HG02870 (cell line): ENCODE measurements around the gene DZANK1.
"Not testable (repeated sequence)": the region's sequence is repeated elsewhere in the genome, so short reads cannot be mapped to it uniquely, and the experiment has no call there.

Experiments
- ATAC-seq: cut with Tn5 transposase; IDR thresholded peaks from one replicate; pipeline ENCODE4 v1.9.1; 2021; ENCODE audit warnings: mild to moderate bottlenecking, moderate library complexity; ENCODE audit not compliant: unreplicated experiment

DZANK1 gene

DNA sequence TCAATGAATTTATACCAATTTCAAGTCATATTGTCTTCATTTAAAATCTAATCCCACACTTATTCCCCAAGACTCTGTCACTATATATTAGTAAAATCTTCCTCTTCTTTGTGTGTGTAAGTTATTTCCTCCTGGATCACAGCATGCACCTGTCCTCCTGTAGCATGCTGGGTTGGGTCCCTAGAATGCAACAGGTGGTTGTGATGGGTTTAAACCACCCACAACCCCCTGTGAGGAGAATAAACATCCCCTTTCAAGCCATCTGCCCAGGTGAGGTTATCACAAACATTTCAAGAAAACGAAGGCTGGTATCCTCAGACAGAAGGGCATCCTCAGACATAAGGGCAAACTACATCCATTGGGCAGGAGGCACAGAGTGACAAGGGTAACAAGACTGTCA lies 26.4 kb downstream of the DZANK1 start:
- ATAC-seq: no peak

DNA sequence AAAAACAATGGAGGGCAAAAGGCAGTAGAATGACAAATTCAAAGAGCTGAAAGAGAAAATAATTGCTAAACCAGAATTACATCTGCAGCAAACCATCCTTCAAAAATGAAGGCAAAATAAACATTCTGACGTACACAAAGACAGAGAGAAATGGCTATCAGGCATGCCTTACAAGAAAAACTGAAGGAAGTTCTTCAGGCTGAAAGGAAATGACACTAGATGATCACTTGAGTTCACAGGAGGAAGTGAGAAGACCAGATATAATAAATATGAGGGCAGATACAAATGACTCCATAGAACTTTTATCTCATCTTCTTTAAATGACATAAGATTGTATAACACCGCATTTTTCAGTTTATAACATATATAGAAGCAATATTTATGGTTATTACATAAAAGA lies 30.0 kb downstream of the DZANK1 start:
- no peak for ATAC-seq

DNA sequence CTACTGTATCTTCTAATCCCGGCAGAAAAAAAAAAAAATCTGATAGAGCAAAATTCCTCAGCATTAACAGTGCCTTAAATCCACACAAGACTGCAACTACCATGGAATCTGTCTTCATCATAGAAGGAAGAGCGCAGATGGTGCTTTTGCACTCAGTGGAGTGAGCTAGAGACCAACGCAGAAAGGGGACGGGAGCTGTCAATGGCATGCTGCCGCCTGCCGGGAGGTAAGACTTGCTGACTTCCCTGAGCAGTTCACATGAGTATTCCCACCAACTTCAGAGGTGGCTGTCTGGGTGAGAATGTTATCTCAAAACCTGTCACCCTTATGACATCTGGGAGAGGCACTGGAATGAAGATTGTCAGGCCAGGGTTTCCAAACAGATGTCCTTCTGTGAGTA lies 35.6 kb downstream of the DZANK1 start:
- ATAC-seq: no peak

DNA sequence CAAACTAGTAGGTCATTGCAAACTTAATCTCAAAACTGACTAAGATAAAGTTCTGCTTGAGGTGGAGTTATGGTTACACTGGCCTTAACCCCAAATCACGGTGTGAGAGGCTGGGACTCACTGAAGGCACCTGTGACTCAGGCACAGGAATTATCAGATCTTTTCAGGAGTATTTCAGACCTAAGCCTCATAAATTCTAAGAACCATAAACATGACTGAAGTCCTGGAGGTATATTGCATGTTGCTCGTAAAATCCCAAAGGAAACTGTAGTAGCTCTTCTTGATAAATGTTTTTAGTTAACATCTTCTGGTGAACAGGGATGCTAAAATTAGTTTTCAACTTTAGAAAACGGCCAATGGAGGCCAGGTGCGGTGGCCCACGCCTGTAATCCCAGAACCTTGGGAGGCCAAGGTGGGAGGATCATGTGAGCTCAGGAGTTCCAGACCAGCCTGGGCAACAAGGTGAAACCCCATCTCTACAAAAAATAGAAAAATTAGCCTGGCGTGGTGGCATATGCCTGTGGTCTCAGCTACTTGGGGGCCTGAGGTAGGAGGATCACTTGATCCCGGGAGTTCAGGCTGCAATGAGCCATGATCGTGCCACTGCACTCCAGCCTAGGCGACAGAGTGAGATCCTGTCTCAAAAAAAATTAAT lies 36.5 kb downstream of the DZANK1 start:
- ATAC-seq: no peak

DNA sequence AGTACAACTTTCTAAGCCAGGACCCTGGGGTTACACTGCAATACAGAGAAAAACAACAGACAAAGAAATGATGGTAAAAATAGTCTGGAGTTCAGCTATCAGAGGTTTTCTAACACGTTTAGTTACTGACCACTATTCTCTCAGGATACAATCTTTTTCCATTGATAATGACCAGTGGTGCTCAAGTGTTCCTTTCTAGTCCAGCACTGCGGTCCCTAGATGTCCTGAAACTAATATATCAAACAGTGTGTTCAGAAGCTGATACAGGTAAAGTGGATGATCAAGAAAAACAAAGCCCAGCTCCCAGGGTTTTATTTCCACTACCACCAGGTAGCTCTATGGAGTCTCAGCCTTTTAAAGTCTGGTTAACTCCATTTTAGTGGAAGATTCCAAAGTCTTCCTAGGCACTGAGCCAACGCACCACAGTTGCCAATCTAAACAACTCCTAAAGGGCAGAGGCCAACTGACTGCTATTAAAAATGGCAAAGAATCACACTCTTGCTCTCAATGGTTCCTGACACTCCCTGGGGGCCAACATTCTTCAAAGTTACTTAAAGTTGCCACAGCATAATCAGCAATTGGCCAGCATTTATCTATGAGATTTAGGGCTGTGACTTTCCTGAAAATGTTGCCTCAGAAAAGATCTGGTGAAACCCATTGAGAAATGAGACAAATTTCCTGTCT lies 38.2 kb downstream of the DZANK1 start:
- no peak for ATAC-seq

DNA sequence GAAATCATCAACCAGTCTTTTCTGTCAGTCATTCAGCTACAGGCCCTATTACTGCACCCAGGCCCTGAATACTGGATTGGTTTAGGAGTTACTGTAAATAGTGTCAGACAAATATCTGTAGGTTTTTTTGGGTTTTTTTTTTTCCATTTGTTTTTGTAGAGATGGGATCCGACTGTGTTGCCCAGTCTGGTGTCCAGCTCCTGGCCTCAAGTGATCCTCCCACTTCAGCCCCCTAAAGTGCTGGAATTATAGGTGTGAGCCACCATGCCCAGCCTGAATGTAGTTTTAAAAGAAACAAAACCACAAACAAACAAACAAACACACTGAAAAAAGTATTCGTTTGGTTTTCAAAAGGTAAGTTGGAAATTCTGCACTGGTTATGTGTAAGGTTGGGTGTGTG lies 39.6 kb downstream of the DZANK1 start:
- ATAC-seq: no peak

DNA sequence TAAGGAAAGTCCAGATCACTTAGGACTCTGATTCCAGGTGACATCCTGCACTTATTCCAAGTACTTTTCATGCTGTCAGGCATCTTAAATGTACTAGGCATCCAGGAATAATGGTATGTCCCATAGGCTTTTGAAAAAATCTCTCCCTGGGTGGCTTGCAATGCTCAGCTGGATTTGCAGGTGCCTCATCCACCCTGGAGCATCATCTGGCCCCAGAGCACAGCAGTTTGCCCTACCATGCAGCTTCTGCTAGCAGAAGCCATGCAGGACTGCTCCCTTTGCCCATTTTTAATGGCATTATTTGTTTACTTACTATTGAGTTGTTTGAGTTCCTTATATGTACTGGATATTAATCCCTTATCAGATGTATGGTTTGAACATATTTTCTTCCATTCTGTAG lies 45.2 kb downstream of the DZANK1 start:
- no peak for ATAC-seq

DNA sequence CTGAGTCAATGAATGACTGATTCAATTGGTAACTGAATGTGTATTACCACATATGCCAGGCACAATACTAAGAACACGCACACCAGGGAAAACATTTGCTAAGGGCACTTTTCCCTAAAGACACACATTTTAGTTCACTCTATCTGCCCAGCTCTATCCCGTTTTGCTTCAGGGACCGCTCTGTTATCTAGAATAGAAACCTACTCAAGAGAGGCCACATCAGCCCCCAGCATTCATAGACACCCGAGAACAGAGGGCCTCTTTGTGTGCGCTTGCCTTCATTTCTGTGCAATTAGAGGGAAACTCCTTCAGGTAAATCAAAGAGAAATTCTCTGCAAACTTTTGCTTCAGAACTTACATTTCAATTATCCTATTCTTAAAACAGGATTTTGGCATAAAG lies 50.3 kb downstream of the DZANK1 start:
- ATAC-seq: no peak

DNA sequence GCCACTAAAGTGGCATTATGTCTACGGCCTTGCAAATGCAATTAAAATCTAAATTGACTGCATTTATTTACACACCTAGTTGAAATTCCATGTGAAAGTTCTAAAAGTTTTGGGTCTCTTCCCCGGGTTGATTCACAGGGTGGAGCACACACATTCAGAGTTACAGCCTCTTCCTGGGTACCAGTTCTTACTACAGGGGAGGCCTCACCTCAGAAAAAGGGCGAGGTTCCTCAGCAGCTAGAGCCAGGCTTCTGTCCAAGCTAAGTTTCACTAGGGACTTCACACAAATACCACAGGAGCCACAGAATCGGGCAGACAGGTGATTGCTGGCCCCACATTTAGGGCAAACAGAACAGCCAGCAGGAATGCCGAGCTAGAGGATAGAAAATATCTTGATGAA lies 52.7 kb downstream of the DZANK1 start:
- no peak for ATAC-seq

DNA sequence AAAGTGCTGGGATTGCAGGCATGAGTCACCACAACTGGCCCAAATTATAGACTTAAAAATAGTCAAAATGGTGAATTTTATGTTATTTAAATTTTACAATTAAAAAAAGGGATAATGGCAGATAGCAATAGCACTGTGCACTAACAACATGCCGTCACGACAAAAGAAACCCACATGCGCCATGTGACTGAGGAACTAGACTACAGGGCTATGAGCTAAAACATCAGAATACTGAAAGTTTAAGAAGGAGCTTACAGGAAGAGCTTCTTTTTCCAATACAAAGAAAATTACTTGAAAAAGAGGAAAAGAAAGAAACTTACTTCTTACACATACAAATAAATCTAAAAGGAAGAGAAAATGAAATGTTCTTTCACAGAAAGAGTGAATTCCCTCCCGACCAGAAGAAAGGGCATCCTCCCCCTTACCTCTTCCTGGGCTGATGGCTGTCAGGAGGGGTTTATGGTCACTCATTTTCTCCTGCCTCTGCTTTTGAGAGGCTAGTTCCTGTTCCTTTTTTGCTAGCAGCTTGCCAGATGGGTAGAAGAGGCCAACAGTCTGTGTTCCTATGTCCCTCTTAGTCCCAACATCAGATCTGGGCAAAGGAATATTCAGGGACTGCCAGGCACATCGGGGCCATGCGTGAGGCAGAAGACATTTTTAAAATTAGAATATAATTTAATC lies 54.5 kb downstream of the DZANK1 start:
- peak; percentile 44 for ATAC-seq

DNA sequence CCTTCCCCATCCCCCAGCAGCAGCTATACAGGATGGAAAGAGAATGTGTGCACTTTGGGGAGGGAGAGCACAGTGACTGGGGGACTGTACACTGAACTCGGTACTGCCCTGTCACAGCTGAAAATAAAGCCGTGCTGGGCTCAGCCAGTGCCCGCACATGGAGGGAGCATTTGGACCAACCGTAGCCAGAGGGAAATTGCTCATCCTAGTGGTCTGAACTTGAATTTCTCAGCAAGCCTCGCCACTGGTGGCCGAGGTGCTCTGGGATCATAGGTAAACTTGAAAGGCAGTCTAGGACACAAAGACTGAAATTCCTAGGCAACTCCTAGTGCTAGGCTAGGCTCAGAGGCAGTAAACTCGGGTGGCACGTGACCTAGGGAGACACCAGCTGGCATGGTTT lies 61.0 kb downstream of the DZANK1 start:
- no peak for ATAC-seq

DNA sequence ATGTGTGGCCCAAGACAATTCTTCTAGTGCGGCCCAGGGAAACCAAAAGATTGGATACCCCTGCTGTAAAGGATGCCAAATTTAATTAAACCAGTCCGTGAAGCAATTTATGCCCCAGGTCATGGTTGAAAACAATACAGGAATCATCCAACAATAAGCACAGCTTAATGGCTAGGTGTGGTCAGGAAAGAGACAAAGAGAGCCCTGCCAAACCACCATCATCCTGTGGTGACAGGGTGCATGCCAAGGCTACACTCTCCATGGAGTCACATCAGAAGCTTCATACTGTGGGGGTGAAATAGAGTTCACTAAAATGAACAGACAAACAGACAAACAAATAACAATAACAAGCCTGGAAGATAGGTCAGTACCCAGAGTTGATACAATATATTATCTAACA lies 62.7 kb downstream of the DZANK1 start:
- ATAC-seq: no peak

DNA sequence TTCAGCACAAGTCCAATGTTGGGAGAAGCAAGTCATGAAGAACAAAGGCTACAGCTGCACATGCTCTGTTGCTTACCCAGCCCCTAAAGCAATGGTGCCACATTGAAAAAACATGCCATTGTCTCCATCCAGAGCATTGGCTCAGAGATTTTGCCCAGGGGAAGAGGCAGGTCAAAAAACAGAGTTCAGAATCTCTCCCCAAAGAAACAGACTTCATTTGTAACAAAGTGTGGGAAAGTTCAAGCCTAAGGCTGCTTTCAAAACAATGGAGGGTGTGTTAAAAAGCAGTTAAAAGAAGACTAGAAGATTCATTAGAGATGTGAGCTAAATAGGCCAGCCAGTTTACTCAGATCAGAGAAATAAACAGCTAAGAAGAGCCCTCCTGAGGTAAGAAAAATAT lies 63.6 kb downstream of the DZANK1 start:
- no peak for ATAC-seq

DNA sequence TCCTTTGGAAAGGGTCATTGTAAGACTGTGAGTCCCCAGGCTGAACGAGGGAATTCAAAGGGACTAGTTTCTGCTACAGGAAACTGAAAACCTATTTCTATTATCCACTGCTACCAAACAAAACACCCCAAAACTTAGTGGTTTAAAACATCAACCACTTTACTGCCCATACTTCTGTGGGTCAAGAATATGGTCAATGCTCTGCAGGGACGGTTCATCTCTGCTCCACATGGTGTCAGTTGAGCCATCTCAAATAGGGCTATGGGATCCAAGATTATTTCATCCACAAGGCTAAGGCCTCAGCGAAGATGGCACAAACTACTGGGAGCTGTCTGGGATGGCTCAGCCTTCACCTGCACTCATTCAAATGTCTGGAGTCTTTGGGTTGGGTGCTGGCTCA lies 65.5 kb downstream of the DZANK1 start:
- ATAC-seq: no peak

DNA sequence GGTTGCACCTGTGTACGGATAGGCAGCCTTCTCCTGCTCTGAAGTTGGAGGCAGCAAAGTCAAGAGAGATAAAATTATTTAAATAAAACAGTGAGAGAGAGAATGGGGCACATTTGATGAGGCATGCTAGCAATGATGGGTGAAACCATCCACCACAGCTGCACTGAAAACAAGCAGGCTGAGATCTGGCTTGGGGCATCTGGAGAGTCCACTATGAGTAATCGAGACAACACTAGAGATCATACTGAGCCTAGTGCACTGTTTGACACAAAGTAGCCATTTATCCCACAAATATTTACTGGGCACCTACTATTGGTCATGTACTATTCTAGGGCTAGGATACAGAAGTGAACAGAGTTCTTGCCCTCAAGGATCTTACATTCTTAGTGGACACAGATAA lies 66.4 kb downstream of the DZANK1 start:
- no peak for ATAC-seq

DNA sequence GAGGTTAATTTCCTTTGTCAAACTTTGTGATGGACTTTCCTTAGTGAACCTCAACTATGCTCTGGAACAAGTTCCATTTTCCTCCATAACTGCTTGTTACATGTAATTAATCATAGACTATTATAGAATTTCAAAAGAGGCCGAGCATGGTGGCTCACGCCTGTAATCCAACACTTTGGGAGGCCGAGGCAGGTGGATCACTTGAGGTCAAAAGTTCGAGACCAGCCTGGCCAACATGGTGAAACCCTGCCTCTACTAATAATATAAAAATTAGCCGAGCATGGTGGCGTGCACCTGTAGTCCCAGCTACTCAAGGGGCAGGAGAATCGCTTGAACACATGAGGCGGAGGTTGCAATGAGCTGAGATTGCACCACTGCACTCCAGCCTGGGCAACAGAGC lies 68.1 kb downstream of the DZANK1 start:
- not testable (repeated sequence) for ATAC-seq

DNA sequence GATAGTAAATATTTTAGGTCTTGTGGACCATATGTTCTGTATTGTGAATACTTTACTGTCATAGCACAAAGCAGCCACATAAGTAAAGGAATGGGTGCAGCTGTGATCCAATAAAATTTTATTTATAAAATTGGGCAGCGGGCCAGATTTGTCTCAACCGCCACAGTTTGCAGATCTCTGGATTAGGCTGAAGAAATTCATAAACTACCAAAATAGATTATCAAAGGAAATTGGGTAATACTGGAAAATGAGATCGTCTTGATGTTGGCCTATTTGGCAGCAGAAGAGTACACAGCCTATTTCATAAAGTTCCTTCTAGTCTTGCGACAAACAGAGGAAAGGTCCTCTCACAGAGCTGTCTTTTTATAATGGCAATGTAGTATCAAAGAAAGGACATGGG lies 69.8 kb downstream of the DZANK1 start:
- no peak for ATAC-seq

DNA sequence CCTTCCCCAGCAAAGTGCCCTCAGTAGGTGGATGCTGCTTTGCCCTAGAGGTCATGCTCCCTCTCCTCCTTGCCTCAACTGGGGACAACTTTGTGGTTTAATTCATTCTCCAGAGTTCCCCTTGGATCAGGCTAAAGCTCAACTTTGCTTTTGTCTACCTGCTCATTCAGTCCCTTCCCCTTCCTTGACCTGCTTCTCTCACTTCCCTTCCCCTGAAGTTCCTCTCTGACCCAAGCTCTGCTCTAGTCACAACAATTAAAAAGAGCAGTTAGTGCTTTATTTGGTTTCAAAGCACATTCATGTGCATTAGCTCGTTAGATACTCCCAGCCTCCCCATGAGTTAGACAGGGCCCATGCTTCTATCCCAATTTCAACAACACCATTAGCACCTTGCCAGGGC lies 71.3 kb downstream of the DZANK1 start:
- ATAC-seq: no peak

DNA sequence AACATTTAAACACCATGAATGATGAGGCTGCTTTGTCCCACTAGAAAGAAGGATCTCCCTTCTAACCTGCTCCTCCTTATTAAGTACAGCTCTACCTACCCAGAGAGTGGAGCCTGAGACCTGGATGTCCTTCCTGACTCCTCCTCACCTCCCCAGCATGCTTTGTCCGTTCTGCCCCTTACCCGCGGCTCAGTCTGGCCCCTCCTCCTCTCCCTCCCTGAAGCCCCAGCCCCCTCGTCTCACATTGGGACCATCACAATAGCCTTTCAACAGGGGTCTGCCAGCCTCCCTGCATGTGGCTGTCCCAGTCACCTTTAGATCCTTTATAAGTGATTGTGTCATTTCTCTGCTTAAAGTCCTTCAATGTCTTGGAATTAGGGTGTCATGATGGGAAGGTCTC lies 72.5 kb downstream of the DZANK1 start:
- no peak for ATAC-seq

DNA sequence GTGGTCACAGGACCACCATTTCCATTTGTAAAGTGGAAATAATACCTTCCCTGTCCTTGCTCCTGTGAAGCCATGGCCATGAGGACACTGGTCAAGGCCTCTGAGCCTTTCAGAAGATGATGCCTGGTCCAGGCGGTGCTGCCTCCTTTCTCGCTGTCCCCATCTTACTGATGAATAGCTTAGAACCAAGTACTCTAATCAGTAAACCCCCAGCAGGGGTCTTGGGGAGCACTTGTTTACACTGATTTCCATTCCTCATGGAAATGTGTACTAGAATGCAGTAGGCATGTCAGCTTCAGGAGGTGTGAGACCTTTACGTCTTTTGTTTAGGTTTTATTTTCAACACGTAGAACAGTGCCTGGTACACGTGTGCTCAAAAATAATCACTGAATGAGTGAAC lies 75.1 kb downstream of the DZANK1 start:
- no peak for ATAC-seq

DNA sequence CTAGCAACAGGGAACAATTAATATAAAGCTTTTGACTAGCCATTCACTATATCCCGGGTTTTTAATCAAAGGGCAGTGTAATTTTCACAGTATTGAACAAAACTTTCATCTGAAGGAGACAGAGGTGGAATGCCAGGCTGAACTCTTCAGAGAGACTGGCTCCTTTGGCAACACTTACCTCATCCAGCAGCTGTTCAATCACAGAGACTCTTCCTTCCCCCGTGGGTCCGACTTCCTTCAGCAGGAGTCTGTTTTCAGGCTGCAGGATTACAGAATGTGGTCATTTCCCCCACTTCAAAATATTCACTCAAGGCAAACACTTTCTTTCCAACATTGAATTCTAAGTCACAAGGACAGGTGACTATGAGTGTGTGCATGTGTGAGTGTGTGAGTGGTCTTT lies 76.6 kb downstream of the DZANK1 start:
- ATAC-seq: no peak

DNA sequence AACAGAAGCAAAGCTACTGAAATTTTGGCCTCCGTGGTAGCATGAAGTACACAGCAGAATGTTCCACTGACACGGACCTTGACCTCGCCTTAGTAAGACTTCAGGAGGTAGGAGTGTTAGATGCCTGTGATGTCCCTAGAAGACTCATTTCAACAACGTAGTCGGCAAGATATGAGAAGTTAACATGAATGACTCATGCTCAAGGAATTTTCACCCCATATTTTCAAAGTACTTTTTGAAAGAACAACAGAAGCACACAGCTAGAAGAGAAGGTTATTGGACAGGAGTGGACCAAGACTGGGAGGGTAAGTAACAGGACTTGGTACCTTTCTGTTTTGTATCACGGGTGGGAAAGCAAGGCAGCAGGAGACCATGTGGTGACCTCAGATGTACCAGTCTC lies 78.0 kb downstream of the DZANK1 start:
- no peak for ATAC-seq
